Mesenteric fat pad (tissue), 1 donor: Measurements from ENCODE around the gene MDP1. TPM values are rescaled to one million over a fixed set of nuclear protein-coding genes. Genes with fewer than 3 reads are reported as not detected.
A peak's percentile ranks its signal among the peaks of the same experiment; 100 is the strongest.
"Not testable (repeated sequence)": the region's sequence is repeated elsewhere in the genome, so short reads cannot be mapped to it uniquely, and the experiment has no call there.

Experiments used
- DNase-seq: peaks from one replicate; pipeline ENCODE4 v3.0.0-alpha.2; 2020; ENCODE audit warnings: low spot score
- total RNA-seq: library from RNA; stranded (reverse); fragmentation: NEBNext Ultra II Directional; extraction: Animal tissue kit (Norgen Biotek cat#: 25700); gene quantifications from one replicate; pipeline ENCODE4 v1.2.1, GENCODE V29; 2021
- donor health status: DM: yes; HTN: yes; CAD: no.

The MDP1 gene
- total RNA-seq, 1 donor from 2014 or later = 10.3 TPM

GRCh38 chr14:24202538-24202937 lies 13.3 kb downstream of the MDP1 start:
- DNase-seq = not testable (repeated sequence)

GRCh38 chr14:24198814-24199524 lies 16.9 kb downstream of the MDP1 start:
- no peak for DNase-seq

- DNase-seq = no peak
Measured at GRCh38 chr14:24197056-24197450, 18.8 kb downstream of the MDP1 start.

- no peak for DNase-seq
Measured at GRCh38 chr14:24196071-24197055, 19.5 kb downstream of the MDP1 start.

DNA sequence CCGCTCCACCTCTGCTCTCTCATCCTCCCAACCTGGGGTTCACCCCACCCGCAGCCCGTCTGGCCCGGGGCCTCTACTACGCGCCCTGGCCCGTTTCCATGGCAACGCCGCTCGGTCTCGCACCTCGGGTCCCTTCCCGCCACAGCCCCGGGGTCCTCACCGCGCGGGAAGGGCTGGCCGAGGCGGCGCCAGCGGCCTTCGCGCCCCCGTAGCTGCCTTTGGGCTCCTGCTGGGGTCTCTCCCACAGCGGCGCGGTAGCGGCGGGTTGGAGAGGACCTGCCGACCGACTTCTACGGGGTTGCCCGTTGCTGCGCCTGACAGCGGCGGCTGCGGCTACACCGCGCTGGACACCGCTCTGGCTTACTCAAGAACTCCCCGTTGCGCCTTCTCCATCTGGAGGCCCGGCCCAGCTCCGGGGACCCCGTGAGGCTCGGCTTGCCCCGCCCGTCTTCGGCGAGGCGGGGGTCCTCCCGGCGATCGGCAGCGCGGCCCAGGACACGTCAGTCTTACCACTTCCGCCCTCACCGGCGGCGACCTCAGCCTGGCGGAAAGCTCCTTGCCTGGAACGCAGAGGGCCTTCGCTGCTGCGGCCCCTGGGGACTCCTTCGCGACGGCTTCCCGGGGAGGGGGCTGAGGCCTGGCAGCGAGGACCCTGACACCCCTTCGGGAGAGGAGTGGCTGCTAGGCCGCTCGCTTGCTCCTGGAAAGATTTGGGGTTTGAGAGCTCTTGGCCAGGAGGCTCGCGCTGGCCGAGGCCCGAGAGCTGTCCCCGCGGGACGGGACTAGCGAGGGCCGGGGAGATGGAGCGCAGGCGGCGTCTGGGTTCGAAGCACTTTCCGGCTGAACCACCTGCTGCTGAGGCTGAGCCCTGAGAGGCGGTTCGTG lies 20.4 kb downstream of the MDP1 start, which contains the start of gene TM9SF1:
TSS of gene TM9SF1 (minus strand) at position 256 of the 885 bp plus-strand sequence. CDS start 422 bp downstream, outside the sequence.
- DNase-seq = peak; percentile 97

DNA sequence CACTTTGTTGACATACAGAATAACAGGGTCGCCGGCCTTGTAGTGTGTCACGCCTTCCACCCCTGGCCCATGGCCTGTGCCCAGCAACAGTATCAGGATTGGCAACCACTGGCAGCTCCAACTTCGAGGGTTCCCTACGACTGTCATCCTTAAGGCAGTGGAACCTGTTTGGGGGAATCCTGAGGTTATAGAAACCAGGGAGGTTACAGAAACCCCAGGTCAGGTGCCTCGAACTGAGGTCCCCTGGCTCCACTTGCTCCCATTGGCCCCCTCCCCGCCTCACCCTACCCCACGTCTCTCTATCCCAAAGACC lies 21.0 kb downstream of the MDP1 start:
- no peak for DNase-seq

DNA sequence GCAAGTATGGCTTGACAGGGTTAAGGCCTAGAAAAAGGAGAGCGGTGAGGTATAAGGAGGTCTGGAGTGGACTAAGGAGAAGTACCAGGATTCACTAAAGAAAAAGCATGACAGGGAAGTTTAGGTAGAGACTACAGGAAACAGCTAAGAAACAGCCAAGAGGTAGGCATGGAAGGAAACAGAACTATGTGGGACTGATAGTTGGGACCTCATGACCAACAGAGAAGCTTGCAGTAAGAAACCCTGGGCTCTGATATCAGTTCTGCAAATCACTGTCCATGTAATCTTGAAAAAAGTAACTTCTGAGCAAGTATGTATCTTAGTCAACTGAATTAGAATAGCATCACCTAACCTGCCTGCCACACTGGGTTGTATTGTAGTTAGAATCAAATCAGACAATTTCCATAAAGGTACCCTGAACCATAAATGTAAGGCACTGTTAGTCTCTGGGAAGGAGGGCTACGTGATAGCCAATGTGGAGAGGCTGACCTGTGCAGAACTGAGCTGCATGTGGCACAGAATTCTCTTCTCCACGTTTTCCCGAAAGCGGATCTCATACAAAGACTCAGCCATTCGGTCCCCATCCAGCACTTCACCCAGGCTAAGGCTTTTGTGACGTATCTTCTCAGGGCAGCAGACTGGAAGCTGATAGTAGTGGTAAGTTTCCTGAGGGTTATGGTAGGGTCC lies 21.5 kb downstream of the MDP1 start:
- DNase-seq = no peak

DNA sequence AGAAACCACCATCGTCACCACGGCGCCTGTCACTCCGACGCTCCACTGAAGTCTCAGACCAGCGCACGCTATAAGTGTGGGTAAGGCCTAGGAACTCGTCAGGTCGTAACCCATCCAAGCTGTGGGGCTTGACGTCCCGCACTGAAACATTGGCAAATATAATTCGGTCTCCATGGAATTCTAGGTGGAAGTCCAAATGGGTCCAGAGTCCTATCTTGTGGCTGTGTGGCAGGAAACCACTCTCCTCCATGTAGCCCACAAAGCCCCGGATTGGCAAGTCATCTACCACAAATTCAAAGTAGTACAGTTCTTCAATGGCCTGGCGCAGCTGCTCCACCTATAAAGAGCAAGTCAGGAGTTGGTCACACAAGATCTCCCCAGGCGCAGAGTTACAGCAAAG lies 22.9 kb downstream of the MDP1 start:
- DNase-seq = no peak

GRCh38 chr14:24190416-24190815 lies 25.4 kb downstream of the MDP1 start:
- no peak for DNase-seq

GRCh38 chr14:24189460-24189859 lies 26.4 kb downstream of the MDP1 start:
- DNase-seq = no peak

DNA sequence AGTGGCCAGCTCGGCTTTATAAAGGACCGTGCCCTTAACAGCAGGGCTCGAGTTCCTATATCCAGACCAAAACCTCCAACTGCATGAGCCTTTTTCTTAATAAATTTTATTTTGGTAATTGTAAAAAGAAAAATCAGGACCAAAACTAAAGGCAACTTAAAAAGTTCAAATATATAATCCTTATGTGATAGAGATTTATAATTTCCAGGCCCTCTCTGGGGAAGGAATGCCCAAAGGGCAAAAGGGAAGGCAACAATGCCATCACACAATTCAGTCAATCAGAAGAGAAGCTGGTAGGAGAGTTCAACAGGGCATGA lies 26.8 kb downstream of the MDP1 start:
- DNase-seq = no peak

DNA sequence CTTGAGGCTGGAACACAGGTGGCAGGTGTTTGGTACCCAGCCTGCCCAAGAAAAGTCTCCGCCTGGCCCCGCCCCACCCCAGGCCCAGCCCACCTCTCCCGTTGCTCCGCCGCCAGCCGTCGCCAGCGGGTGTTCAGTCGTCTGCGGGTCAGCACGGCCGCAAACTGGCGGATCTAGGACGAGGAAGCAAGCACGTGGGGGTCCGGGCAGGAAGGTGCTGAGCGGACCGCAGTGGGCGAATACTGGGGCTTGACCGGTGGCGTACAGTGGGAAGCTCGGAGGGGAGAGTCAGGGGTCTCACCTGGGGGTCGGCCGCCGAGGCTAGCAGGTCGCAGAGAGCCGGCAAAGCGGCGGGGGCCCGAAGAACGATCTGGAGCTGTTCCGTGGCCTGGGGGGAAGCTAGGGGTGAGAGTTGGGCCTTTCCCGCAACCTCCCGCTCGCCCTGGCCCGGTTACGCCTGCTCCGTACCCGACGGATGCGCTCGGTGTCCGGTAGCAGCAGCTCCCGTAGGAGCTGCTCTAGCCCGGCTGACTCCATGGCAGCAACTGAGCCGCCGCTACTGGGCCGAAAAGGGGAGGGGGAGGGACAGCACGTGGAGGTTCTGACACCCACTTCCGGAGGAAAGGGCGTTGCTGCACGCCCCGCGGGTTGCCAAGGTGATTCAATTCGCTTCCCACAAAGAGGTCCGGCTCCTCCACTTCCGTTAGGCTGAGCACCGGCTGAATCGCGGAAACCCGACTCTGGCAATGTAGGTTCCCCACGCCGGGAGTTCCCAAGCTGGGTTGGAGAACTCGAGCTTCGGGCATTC lies 27.4 kb downstream of the MDP1 start, which contains the start of gene IPO4:
TSS of gene IPO4 (minus strand) at position 566 of the 808 bp plus-strand sequence. CDS start at position 537, 29 bp downstream.
- DNase-seq = peak; percentile 96

DNA sequence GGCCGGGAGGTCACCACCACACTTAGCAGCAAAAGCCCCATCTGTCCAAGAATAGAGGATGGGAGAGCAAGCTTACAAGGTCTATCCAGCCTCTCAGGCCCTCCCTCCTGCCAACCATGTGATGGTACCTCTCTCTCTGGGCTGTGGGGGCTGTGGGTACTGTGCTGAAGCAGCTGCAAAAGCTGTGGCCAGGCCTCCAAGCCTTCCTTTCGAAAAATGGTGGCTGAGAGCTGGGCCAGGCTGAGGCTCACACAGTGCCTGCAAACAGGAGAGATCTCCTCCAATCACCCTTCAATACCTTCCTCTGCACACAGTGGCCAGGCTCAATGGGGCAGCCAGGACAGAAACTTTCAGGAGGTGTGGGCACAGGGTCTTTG lies 28.3 kb downstream of the MDP1 start:
- DNase-seq = no peak

DNA sequence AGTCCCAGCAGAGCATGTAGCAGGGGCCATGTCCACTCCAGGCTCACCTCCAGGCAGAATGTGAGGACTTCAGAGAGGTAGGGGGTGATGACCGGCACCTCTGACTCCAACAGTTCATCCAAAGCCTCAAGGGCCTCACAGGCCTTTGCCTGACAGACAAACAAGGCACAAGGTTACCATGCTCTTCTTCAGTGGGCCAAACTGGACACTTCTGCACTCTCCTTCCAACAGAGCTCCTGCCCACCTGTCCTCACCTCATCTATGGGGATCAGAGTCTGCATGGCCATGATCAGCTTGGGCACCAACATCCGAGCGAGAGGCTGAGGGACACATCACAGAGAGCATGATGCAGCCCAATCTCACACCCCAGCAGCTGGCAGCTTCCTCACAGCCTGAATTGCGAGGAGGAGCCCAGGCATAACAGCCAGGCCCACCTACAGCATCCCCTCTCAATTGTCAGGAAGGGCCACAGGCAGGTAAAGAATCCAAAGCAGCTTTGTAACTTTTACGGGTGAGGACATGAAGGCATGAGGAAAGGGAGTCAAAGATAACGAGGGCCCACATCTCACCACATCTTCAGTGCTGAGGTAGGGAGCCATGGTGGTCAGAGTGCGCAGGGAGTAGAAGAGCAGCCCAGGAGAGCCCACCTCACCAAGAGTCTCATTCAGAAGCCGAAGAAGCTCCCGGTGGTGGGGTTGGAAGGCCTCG lies 28.9 kb downstream of the MDP1 start:
- DNase-seq = no peak

- DNase-seq = no peak
Measured at GRCh38 chr14:24185741-24186140, 30.1 kb downstream of the MDP1 start.

DNA sequence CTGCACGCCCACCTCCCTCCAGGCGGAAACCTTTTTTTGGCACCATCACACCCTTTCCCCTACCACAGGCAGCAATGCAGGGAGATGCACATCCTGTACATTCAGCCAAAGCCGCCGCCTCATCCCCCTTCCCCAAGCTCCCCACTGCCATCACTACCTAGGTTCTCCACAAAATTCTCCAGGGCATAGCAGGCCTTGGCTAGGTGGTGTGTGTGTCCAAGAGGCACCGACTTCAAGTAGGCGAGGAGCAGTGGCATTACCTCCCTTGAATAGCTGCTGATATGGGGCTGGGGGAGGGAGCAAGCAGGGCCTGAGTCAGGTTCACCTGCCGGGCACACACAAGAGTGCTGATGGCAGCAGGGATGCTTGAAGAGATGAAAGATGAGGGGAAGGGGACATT lies 30.8 kb downstream of the MDP1 start:
- no peak for DNase-seq

GRCh38 chr14:24184104-24184970 lies 31.5 kb downstream of the MDP1 start:
- no peak for DNase-seq

DNA sequence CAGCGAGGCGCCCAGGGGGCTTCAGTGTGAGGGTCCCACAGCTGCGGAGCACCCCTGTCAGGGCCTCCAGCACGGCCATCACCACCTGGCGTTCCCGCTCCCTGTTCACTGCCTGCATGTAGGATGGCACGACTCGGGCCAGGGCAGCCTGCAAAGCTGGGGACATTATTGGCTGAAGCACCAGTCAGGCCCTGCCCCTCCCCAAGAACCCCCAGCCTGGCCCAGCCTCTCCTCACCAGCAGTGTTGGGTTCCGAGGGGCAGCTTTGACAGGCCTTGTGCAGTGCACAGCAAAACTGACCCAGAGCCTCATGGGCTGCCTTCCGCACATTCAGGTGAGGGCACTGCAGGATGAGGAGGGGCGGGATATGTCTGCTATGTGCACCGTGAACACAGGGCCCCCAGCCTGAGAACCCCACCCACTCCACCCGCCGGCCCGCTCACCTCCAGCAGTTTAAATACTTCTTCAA lies 32.8 kb downstream of the MDP1 start:
- no peak for DNase-seq
